ENCODE measurements around the gene DDAH1.

DNA sequence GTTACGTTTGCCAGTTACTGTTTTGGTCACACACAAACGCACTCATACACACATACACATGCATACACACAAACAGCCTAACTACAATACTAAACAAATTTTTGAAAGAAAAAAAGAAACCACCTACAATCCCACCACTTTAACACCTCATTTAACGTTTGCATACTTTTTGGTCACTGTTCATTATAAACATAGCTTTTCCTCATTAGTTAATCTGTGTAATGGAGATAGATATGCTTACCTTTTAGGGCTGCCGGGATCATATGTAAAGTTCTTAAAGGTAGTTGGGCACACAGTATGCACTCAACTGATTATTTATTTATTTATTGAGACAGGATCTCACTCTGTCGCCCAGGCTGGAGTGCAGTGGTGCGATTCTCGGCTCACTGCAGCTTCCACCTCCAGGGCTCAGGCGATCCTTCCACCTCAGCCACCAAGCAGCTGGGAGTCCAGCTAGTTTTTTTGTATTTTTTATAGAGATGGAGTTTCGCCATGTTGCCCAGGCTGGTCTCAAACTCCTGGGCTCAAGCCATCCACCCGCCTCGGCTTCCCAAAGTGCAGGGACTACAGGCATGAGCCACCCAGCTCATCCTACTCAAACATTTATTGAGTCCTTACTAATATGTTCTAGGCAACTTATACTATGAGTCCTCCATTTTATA is 187.8 kb downstream of the DDAH1 start:
- TF ChIP-seq POLR2AphosphoS5 (IDR thresholded peaks at IDR 0.05; ENCODE audit: low read depth, low read length) (no peak), SPI1 (IDR thresholded peaks at IDR 0.05; ENCODE audit: low read depth, low read length) (no peak), TAF1 (IDR thresholded peaks at IDR 0.05; ENCODE audit: low read depth, low read length) (no peak), POLR2A (IDR thresholded peaks at IDR 0.05; ENCODE audit: low read depth, low read length) (no peak), POU2F2 (IDR thresholded peaks at IDR 0.05; ENCODE audit: low read depth, low read length) (no peak), PAX5 (IDR thresholded peaks at IDR 0.05; ENCODE audit: insufficient read depth, low read length, severe bottlenecking) (no peak)

All from GM12891 (cell line).